HG02981 (cell line): ENCODE results near the gene MTFR1L.

Experiments used
- ATAC-seq: cut with Tn5 transposase; IDR thresholded peaks from one replicate; pipeline ENCODE4 v1.9.1; 2021; ENCODE audit warnings: mild to moderate bottlenecking, moderate library complexity; ENCODE audit not compliant: unreplicated experiment

Gene MTFR1L

GRCh38 chr1:25877155-25877554 is 57.4 kb downstream of the MTFR1L start:
- no peak for ATAC-seq

GRCh38 chr1:25878690-25879089 is 58.9 kb downstream of the MTFR1L start:
- ATAC-seq: no peak

- no peak for ATAC-seq
Measured at GRCh38 chr1:25879675-25880074, 59.9 kb downstream of the MTFR1L start.

- no peak for ATAC-seq
Measured at GRCh38 chr1:25880518-25880917, 60.8 kb downstream of the MTFR1L start.

DNA sequence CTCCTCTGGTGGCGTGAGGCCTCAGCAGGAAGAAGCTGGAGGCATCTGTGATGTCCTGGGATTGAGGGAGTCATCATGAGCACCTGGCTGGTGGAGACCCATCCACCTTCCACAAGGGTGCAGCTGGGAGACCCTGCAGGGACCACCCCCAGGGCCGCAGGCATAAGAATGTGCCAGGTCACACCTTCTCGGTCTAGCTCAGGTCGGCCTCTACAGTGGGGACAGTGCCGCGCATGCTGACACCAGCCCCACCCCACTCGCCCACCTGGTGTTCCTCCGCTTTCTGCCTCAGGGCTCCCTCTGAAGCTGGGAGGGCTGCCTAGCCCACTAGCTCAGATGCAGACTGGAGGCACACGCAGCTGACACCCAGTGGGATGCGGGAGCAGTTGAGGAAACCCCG is 61.5 kb downstream of the MTFR1L start:
- ATAC-seq: no peak
